ENCODE results near the gene DSG3. TPM values are rescaled to one million over a fixed set of nuclear protein-coding genes. Genes with fewer than 3 reads are reported as not detected.

The DSG3 gene
- total and polyA plus RNA-seq, 2 of the 8 experiments (the other 6 are each of a cell fraction or from before 2014, with no cell fraction given), result 0.03 to 0.07 TPM

GRCh38 chr18:31398191-31398590 is 49.4 kb upstream of the DSG3 start:
- no peak overlapping the region for H3K4me2 ChIP-seq (ENCODE audit: insufficient read depth in 1 of 2, low read depth in 2 of 2, low read length in 2 of 2)
- WGBS, 2 experiments (ENCODE audit: extremely low coverage in 1 of 2, insufficient coverage in 1 of 2, insufficient read length in 1 of 2, insufficient replicate concordance in 2 of 2, low coverage in 1 of 2, low lambda C conversion rate in 2 of 2, missing lambda C conversion rate in 1 of 2), result 67% methylated on average over 2 of the region's 2 CpGs; no CpG with 5 or more reads in 1 of the 2 experiments
- no peaks in the 10 kb centered on the region for H3K27me3 ChIP-seq (replicated peaks in 1 of 4; ENCODE audit: control insufficient read depth in 3 of 4, extremely low read depth in 1 of 4, insufficient read depth in 3 of 4, low read length in 3 of 4)
- no peaks in the 10 kb centered on the region for H3K9me3 ChIP-seq (ENCODE audit: insufficient read depth in 2 of 2, low read depth in 1 of 2, low read length in 1 of 2)
- no peak overlapping the region for H3K14ac ChIP-seq (ENCODE audit: insufficient read length)
- H3K4ac ChIP-seq (replicated peaks; ENCODE audit: insufficient read length, low read depth, low read length), result no peak overlapping the region
- no peak overlapping the region for H2BK5ac ChIP-seq (ENCODE audit: low read depth, low read length)
- H2AK5ac ChIP-seq (ENCODE audit: low read depth, low read length), result no peak overlapping the region
- DNase-seq (ENCODE audit: low read depth in 1 of 2, low spot score in 2 of 2) (no peak), FAIRE-seq (no peak)
- H3K4me1 ChIP-seq (replicated peaks in 1 of 4; ENCODE audit: control insufficient read depth in 3 of 4, insufficient read depth in 4 of 4, low read length in 3 of 4), result no peaks in the 10 kb centered on the region
- no peak overlapping the region for H3K23ac ChIP-seq (ENCODE audit: insufficient read length)
- ChIA-PET POLR2A (ENCODE audit: partially characterized antibody) (no interaction called here), CTCF (ENCODE audit: partially characterized antibody) (interaction anchor here (3.0 kb wide), 1 partner anchor 11 kb away, joined by 9 read pairs; no protein-coding TSS in a partner anchor)
- no peaks in the 10 kb centered on the region for H3K79me2 ChIP-seq (ENCODE audit: control insufficient read depth in 1 of 2, insufficient read depth in 2 of 2, low read length in 2 of 2)
- no peak overlapping the region for H4K5ac ChIP-seq (ENCODE audit: insufficient read length, low read depth, low read length)
- H3K18ac ChIP-seq (ENCODE audit: extremely low read depth, low read length), result no peak overlapping the region
- H2BK15ac ChIP-seq (ENCODE audit: low read length), result no peak overlapping the region
- no peaks in the 10 kb centered on the region for H3K36me3 ChIP-seq (ENCODE audit: control insufficient read depth in 2 of 4, insufficient read depth in 4 of 4, low read length in 3 of 4)
- no peak overlapping the region for H3K27ac ChIP-seq (ENCODE audit: low read depth, low read length)
- H4K20me1 ChIP-seq (replicated peaks in 1 of 2; ENCODE audit: control insufficient read depth in 1 of 2, insufficient read depth in 2 of 2, low read length in 2 of 2), result no peaks in the 10 kb centered on the region
- H3K4me3 ChIP-seq (ENCODE audit: extremely low read depth in 1 of 4, insufficient read depth in 2 of 4, low read depth in 3 of 4, low read length in 4 of 4), result no peak overlapping the region
- no peak overlapping the region for H2BK120ac ChIP-seq (replicated peaks; ENCODE audit: low read depth, low read length)
- no peak overlapping the region for H3K9ac ChIP-seq (replicated peaks in 1 of 4; ENCODE audit: extremely low read depth in 1 of 4, low read depth in 3 of 4, low read length in 3 of 4)
- no peaks in the 10 kb centered on the region for H3K79me1 ChIP-seq (ENCODE audit: low read depth, low read length)
- no peak overlapping the region for H2BK20ac ChIP-seq (ENCODE audit: low read length)
- no peak overlapping the region for H4K8ac ChIP-seq (ENCODE audit: extremely low read depth, insufficient read depth, low read length)
- no peak overlapping the region for H4K91ac ChIP-seq (replicated peaks; ENCODE audit: insufficient read length, low read length)
- H2AFZ ChIP-seq (ENCODE audit: low read length), result no peak overlapping the region
- H2BK12ac ChIP-seq (ENCODE audit: low read depth, low read length), result no peak overlapping the region
- no peak overlapping the region for H3K56ac ChIP-seq (replicated peaks; ENCODE audit: insufficient read length, low read depth, low read length)
- H3K23me2 ChIP-seq (ENCODE audit: low read depth, low read length), result no peaks in the 10 kb centered on the region
- TF ChIP-seq NANOG (IDR thresholded peaks at IDR 0.05; ENCODE audit: insufficient read depth, low read depth, low read length, poor library complexity, severe bottlenecking) (no peak), CHD2 (IDR thresholded peaks at IDR 0.05; ENCODE audit: low read length) (no peak), EP300 (IDR thresholded peaks at IDR 0.05; ENCODE audit: borderline replicate concordance in 1 of 2, low read depth in 2 of 2, low read length in 2 of 2) (no peak), SIX5 (IDR thresholded peaks at IDR 0.05; ENCODE audit: low read depth, low read length) (no peak), E2F6 (IDR thresholded peaks at IDR 0.05) (no peak)

Data from H1 (cell line).